NCI-H2107 (cell line): ENCODE data around the gene SETD2.
"Not testable (repeated sequence)": the region's sequence is repeated elsewhere in the genome, so short reads cannot be mapped to it uniquely, and the experiment has no call there.

Experiments used
- DNase-seq: peaks from one replicate; lab custom pipeline; 2025; lab: John Stamatoyannopoulos, UW

SETD2 gene, protein sequence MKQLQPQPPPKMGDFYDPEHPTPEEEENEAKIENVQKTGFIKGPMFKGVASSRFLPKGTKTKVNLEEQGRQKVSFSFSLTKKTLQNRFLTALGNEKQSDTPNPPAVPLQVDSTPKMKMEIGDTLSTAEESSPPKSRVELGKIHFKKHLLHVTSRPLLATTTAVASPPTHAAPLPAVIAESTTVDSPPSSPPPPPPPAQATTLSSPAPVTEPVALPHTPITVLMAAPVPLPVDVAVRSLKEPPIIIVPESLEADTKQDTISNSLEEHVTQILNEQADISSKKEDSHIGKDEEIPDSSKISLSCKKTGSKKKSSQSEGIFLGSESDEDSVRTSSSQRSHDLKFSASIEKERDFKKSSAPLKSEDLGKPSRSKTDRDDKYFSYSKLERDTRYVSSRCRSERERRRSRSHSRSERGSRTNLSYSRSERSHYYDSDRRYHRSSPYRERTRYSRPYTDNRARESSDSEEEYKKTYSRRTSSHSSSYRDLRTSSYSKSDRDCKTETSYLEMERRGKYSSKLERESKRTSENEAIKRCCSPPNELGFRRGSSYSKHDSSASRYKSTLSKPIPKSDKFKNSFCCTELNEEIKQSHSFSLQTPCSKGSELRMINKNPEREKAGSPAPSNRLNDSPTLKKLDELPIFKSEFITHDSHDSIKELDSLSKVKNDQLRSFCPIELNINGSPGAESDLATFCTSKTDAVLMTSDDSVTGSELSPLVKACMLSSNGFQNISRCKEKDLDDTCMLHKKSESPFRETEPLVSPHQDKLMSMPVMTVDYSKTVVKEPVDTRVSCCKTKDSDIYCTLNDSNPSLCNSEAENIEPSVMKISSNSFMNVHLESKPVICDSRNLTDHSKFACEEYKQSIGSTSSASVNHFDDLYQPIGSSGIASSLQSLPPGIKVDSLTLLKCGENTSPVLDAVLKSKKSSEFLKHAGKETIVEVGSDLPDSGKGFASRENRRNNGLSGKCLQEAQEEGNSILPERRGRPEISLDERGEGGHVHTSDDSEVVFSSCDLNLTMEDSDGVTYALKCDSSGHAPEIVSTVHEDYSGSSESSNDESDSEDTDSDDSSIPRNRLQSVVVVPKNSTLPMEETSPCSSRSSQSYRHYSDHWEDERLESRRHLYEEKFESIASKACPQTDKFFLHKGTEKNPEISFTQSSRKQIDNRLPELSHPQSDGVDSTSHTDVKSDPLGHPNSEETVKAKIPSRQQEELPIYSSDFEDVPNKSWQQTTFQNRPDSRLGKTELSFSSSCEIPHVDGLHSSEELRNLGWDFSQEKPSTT (N-terminal part only)

DNA sequence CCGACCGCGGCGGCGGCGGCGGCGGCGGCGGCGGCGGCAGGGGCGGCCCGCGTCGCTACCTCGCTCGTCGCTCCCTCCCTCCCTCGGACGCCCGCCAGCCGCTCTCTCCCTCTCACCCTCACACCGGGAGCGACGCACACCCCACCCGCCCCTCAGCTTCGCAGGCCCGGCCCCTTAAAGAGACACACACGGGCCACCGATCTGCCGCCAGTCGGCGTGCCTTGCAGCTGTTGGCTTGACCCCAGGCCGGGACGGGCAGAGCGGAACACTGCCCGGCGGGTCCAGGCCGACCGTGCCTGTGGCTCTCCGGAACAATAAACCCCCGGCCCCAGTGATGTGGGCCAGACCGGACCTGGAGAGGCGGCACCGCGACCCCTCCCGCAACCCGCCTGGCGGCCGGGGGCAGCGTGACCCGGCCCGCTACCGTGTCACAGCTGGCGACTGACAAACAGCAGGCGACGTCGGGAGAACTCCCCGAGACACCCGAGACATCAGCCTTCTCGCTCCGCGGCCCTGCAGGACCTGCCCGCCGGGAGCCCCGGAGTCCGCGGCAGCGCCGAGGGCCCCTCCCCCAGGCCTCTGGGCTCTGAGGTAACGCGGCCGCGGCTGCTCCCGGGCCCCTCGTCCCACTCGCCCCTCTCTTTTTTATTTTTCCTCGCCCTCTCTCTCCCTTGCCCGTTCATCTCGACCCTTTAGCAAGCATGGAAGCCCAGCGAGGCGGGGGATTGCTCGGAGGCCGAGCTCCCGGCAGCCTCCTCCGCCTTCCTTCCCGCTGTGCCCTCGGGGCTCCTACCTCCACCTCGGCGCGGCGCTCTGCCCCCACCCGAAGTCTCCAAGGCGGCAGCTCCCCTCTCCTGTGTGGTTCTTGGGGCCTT is at the start of gene SETD2:
SETD2 (minus strand) TSS at position 107 of the 875 bp plus-strand sequence. CDS start 189 bp downstream, outside the sequence.
- DNase-seq: peak; percentile 64

DNA sequence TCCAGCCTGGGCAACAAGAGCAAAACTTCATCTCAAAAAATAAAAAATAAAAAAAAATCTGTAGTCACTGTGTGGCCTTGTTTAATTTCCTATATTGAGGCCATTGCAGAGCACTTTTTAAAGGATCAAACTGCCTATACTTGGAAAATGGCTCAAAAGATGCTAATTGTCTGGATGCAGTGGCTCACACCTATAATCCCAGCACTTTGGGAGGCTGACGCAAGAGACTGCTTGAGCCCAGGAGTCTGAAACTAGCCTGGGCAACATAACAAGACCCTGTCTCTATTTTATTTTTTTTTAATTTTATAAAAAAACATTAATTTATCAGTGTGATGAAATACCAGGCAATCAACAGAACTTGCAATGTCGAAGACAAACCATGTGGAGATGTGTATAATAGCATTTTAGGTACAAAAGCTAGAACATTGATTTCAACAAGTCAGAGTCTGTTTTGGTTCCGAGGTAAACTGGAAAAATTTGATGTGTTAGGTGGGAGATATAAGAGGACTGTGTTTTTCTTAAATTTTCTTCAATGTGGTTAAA is 47.0 kb upstream of the SETD2 start:
- DNase-seq: no peak

DNA sequence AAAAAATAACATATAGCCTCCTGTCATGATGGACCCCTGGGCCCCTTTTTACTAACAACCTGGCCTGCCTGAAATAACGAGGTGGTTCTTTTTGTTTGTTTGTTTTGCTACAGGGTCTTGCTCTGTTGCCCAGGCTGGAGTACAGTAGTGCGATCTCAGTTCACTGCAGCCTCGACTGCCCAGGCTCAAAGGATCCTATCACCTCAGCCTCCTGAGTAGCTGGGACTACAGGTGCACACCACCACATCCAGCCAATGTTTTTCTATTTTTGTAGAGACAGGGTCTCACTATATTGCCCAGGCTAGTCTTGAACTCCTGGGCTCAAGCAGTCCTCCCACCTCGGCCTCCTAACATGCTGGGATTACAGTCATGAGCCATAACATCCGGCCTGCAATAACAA is 42.1 kb upstream of the SETD2 start:
- DNase-seq: not testable (repeated sequence)

DNA sequence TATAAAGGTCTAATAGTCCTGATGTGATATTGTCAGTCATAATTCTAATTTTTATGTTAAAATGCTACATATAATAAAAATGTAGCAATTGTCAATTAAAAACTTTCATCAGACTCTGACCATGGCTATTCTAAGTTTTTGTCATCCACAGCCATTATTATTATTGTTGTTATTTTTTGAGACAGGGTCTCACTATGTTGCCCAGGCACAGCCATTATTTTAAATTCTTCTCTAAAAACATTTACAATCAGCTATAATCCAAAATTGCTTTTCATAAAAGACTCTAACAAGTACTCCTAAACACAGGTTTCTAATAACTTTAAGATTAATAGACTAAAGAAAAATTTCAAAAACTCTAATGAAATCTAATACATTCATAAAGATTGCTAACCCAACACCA is 41.0 kb upstream of the SETD2 start:
- no peak for DNase-seq

DNA sequence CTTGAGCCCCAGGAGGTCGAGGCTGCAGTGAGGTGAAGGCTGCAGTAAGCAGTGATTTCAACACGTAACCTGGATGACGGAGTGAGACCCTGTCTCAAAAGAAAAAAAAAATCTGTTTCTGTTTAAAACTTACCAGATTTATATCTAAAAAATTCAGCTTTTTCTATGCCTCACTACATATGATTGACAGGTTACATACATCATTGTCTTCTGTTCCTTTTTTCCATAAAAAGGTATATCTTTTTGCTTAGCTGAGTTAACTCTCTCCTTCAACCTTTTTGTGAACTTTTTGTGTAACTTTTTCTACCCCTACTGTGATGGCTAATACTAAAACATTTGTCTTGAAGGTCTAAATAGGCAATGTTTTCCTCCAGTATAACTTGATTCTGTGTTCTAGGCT is 38.6 kb upstream of the SETD2 start:
- DNase-seq: no peak

DNA sequence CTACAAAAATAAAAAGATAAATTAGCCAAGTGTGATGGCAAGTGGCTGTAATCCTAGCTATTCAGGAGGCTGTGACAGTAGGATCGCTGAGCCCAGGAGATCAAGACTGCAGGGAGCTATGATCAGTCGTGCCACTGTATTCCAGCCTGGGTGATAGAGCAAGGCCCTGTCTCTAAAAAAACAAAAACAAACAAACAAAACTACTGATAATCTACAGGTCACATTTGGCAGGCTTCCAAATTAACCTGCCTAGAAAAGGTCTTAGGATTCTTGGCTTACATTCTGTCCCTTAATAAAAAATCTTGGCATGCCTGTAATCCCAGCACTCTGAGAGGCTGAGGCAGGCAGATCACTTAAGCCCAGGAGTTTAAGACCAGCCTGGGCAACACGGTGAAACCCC is 33.4 kb upstream of the SETD2 start:
- no peak for DNase-seq

DNA sequence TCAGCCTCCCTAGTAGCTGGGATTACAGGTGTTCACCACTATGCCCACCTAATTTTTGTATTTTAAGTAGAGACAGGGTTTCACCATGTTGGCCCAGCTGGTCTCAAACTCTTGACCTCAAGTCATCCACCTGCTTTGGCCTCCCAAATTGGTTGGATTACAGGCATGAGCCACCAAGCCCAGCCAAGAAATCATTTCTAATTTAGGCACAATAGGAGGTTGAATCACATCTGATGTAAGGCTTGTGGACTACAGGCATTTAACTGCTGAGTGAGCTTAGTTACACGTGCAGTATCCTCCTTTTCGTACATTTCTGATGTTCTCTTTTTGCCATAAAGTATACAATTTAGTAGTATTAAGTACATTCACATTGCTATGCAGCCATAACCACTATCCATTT is 31.1 kb upstream of the SETD2 start:
- DNase-seq: no peak

DNA sequence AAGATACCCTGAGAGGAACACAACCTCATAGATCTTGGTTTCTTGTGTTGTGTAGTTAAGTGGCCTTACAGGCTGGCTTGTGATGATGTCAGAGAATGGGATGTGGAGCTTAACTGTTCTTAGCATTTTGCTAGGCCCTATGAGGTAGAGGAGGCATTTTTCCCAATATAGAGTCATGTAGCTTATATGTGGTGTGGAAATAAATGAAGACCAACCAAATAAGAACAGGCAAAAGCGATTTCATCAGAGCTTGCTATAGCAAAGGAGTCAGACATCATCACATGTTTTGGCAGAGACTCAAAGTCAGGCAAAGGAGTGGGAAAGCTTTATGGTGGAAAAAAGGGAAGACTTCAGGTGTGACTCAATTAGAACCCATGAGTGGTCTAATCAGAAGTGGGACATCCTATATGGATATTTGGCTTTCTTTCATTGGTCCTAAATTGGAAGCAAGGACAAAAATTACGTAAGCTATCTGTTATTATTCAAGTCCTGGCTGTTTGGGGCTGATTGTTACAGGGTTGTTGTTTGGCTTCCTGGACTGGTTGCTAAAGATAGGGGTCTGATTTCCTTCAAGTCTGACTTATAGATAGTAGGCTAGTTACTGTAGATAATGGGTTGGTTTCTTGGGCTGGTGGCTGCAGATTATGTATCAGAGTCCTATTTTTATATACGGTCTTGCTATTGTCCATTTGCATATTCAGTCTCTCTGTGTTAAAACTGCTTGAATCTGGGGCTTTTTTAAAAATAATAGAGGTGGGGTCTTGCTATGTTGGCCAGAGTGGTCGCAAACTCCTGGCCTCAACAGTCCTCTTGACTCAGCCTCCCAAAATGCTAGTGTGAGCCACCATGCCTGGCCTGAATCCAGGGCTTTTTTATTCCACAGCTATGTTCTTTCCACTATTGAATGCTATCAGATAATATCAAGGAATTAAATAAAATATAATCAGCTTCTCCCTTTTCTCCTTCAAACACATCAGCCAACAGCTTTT is 30.3 kb upstream of the SETD2 start:
- no peak for DNase-seq

DNA sequence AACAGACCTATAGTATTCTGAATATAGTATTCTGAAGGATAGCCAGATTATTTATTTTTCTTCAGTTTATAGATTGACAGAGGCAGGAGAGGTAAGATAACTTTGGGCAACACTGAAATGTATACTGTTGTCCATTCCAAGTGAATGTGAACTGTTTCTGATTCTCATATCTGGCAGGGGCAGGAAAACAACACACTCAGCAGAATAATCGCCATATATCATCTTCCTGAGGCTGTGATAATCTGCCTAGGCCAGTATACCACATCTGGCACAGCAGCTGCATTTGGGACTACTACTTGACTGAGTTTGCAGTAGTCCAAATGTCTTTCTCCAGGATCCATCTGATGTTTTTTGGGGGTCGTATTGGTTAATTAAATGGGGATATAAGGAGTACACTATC is 22.4 kb upstream of the SETD2 start:
- no peak for DNase-seq

DNA sequence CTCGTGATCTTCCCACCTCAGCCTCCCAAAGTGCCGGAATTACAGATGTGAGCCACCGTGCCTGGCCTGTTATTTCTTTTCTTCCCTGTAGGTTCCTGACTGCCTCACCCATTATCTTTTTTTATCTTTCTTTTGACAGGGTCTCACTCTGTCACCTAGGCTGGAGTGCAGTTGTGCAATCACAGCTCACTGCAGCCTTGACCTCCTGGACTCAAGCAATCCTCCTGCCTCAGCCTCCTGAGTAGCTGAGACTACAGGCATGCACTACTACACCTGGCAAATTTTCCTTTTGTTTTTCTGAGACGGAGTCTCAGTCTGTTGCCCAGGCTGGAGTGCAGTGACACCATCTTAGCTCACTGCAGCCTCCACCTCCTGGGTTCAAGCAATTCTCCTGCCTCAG is 17.8 kb upstream of the SETD2 start:
- not testable (repeated sequence) for DNase-seq

DNA sequence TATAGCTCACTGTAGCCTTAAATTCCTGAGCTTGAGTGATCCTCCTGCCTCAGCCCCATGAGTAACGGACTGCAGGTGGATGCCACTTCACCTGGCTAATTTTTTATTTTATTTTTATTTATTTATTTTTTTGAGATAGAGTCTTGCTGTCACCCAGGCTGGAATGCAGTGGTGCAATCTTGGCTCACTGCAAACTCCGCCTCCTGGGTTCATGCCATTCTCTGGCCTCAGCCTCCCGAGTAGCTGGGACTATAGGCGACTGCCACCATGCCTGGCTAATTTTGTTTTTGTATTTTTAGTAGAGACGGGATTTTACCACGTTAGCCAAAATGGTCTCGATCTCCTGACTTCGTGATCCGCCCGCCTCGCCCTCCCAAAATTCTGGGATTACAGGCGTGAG is 16.1 kb upstream of the SETD2 start:
- DNase-seq: not testable (repeated sequence)

DNA sequence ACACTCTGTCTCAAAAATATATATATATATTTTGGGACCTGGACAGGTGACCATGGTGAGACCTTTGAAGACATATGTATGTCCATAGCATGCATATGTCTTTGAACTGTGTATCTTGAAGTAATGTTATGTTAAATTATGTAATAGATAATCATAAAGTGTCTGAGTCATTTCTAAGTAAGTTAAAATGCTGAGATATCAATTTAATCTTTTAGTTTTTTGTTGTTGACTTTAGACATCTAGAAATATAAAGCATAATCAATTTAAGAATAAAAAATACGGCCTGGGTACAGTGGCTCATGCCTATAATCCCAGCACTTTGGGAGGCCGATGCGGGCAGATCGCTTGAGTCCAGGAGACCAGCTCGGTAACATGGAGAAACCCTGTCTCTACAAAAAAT is 12.7 kb upstream of the SETD2 start:
- no peak for DNase-seq

DNA sequence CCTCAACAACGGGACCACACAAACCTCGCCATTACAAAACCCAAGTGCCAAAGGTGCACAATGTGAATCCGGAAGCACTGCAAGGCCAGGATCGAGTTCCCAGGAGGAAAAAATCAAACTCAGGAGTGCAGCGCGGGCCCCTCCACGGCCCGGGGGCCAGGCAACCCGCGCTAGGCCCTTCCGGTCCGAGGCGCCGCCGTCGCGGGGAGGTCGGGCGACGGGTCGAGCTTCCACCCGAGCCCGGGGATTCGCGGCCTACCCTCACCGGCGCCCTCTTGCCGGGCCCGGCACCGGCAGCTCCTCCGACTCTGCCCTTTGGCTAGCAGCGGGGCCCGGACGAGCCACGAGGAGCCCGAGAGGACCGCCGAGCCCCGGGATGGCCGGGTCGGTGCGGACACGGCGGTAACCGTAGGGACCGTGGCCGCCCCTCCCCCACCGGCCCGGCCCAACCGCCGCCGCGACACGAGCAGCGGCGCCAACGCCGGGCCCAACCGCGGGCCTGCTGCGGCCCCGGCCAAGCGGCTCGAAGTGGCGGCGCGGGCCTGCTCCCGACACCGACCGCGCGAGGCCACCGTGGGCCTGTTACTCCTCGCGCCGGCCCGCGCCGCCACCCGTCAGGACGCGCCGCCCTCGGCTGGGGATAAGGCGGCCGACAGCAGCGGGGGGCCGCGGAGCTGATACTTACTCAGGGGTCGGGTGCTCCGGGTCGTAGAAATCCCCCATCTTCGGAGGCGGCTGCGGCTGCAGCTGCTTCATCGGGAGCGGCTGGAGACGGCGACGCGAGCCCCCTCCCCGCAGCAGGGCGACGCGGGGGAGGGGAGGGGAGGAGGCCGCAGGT is 525 bp downstream of the SETD2 start:
- DNase-seq: no peak

DNA sequence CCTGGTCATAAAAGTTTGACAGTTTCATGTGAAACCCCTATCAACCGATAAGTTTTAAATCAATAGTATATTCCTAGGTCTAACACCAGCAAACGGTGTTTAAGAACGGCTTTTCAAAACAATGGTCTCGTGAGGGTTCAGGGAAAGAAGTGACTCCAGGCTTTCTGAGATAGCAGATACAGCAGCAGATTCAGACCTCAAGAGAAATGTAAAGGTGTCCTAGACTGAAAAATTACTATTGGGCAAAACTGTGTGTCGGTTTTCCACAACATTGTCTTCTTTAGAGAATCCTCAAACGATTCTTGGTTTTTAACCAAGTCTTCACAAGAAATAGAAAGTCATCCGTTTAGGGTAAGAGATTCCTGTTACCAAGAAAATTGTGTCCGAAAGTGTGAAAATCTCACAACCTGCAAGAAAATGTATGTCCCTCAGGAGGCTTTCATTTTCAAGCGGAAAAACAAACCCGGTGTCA is 1.2 kb downstream of the SETD2 start:
- no peak for DNase-seq

DNA sequence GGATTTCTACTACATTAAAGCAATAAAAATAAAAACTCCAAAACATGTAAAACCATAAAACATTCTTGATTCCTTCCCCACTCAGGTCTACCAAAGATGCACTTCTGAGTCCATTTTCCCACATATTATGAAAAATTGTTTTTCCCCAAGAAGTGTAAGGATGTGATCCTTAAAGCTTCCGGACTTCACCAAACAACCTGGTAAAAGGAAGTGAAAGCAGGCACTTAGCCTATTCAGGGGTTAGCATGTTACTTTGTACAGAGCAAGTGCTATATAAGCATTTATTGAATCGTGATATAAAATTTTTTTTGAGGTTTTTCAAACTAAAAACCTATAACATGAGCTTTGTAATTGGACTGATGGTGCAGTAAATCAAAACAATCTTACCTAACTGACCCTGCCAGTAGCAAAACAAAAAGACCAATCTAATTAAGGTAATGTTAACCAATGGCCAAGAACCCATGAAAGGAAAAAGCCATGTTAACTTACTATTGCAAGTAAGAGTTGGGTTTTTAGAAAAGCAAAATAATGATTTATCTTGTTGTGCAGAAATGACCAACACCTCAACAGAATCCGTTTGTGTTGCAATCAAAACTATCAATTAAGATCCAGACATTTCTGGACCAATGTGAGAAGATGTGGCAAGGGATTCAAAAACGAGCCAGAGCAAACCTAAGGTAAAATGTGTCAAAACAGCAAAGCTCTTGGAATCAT is 1.8 kb downstream of the SETD2 start:
- DNase-seq: no peak

DNA sequence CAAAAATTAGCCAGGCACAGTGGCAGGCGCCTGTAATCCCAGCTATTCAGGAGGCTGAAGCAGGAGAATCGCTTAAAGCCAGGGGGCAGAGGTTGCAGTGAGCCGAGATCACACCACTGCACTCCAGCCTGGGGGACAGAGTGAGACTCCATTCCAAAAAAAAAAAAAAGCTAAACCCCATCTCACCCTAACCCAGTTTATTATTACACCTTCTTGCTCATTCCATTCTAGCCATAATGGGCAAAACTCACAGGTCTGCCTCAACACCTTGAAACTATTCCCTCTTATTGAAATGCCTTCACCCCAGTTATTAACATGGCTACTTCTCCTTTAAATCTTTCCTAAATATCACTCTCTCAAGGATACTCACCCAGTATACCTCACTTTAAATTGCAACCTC is 4.1 kb downstream of the SETD2 start:
- DNase-seq: no peak

DNA sequence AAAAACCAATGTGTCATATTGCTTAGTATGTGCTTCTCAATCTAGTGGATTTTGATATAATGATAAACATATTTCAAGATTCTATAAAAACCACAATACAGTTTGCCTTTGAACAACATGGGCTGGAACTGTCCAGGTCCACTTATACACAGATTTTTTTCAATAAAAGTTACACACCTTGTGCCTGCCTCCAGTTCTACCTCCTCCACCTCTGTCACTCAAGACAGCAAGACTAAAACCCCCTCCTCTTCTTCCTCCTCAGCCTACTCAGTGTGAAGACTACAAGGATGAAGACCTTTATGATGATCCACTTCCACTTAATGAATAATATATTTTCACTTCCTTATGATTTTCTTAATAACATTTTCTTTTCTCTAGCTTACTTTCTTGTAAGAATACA is 5.7 kb downstream of the SETD2 start:
- no peak for DNase-seq

DNA sequence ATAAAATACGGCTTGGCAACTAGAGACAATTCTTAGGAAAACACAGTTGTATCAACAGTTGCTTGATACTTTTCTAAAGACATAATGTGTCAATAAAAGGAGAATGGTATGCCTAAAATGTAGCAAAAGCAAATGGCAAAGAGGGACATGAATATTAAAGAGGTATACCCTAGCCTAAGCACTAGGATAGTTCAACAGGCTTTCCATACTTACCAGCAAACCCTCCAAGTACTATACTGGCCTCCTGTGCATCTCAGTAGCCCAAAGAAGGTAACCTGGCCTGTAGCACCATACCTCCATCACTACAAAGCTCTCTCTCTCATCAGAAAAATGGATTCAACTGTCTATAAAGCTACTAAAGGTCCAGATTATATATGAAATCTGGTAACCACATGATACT is 7.5 kb downstream of the SETD2 start:
- no peak for DNase-seq
